Nephron (organoid): ENCODE data around the gene STAB1.
A peak's percentile ranks its signal among the peaks of the same experiment; 100 is the strongest.
"Not testable (repeated sequence)": the region's sequence is repeated elsewhere in the genome, so short reads cannot be mapped to it uniquely, and the experiment has no call there.

Experiments used
- H3K27ac Mint-ChIP-seq, 3 experiments: 2 replicates each; pipeline ENCODE4 v1.8.0; 2020; ENCODE audit warnings: mixed read lengths in 3 of 3, mild to moderate bottlenecking in 2 of 3, moderate library complexity in 1 of 3
- H3K27me3 Mint-ChIP-seq: 2 replicates; pipeline ENCODE4 v1.8.0; 2021; ENCODE audit warnings: low read depth, mild to moderate bottlenecking, moderate library complexity, mixed read lengths
- H3K36me3 Mint-ChIP-seq: 2 replicates; pipeline ENCODE4 v1.8.0; 2020; ENCODE audit warnings: low read depth, mixed read lengths
- H3K4me1 Mint-ChIP-seq: 2 replicates; pipeline ENCODE4 v1.8.0; 2020; ENCODE audit warnings: mixed read lengths
- H3K4me3 Mint-ChIP-seq, 3 experiments: 2 replicates each; pipeline ENCODE4 v1.8.0; 2020; ENCODE audit warnings: mild to moderate bottlenecking in 3 of 3, mixed read lengths in 3 of 3, moderate library complexity in 2 of 3
- H3K9me3 Mint-ChIP-seq: 2 replicates; pipeline ENCODE4 v1.8.0; 2020; ENCODE audit warnings: mixed read lengths
- TF ChIP-seq, protein P1 (sequence below), 3 experiments: fragments of 200-600 bp; sonication (generic); IDR thresholded peaks; one replicate each; pipeline ENCODE4 v1.5.0; 2021; ENCODE audit warnings: antibody characterized with exemption in 3 of 3; ENCODE audit not compliant: unreplicated experiment in 3 of 3

STAB1 gene

GRCh38 chr3:52525680-52526561 is 30.8 kb downstream of the STAB1 start:
- TF ChIP-seq, protein P1, sequence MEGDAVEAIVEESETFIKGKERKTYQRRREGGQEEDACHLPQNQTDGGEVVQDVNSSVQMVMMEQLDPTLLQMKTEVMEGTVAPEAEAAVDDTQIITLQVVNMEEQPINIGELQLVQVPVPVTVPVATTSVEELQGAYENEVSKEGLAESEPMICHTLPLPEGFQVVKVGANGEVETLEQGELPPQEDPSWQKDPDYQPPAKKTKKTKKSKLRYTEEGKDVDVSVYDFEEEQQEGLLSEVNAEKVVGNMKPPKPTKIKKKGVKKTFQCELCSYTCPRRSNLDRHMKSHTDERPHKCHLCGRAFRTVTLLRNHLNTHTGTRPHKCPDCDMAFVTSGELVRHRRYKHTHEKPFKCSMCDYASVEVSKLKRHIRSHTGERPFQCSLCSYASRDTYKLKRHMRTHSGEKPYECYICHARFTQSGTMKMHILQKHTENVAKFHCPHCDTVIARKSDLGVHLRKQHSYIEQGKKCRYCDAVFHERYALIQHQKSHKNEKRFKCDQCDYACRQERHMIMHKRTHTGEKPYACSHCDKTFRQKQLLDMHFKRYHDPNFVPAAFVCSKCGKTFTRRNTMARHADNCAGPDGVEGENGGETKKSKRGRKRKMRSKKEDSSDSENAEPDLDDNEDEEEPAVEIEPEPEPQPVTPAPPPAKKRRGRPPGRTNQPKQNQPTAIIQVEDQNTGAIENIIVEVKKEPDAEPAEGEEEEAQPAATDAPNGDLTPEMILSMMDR (IDR thresholded peaks at IDR 0.05; ENCODE audit: unreplicated experiment in 3 of 3): no peak
- no peaks in the 10 kb centered on the region for H3K9me3 Mint-ChIP-seq

GRCh38 chr3:52526671-52527038 is 31.5 kb downstream of the STAB1 start:
- peaks cover 22% of the 10 kb centered on the region for H3K4me1 Mint-ChIP-seq
- H3K27ac Mint-ChIP-seq: peak overlapping the region in 1 of 3 experiments; percentile 64
- peaks cover 37% of the 10 kb centered on the region for H3K36me3 Mint-ChIP-seq
- H3K9me3 Mint-ChIP-seq, H3K4me3 Mint-ChIP-seq, H3K27me3 Mint-ChIP-seq: not testable (repeated sequence)

More at GRCh38 chr3:52525680-52526561, 30.8 kb downstream of the STAB1 start:
- peaks cover 37% of the 10 kb centered on the region for H3K36me3 Mint-ChIP-seq
- H3K4me1 Mint-ChIP-seq: peaks cover 22% of the 10 kb centered on the region
- no peak overlapping the region for H3K4me3 Mint-ChIP-seq
- H3K27ac Mint-ChIP-seq: peak overlapping the region; percentile 20 to 65 (median 64)
- H3K27me3 Mint-ChIP-seq: peaks cover 4% of the 10 kb centered on the region

- TF ChIP-seq, protein P1 (IDR thresholded peaks at IDR 0.05; ENCODE audit: unreplicated experiment in 3 of 3): no peak
- Mint-ChIP-seq H3K36me3 (peaks cover 37% of the 10 kb centered on the region), H3K4me1 (peaks cover 22% of the 10 kb centered on the region), H3K27ac (no peak overlapping the region), H3K9me3 (no peaks in the 10 kb centered on the region), H3K27me3 (peaks cover 4% of the 10 kb centered on the region), H3K4me3 (no peak overlapping the region)
Measured at GRCh38 chr3:52527039-52527731, 32.0 kb downstream of the STAB1 start.

GRCh38 chr3:52527732-52528585 is 32.8 kb downstream of the STAB1 start:
- Mint-ChIP-seq H3K36me3 (peaks cover 37% of the 10 kb centered on the region), H3K9me3 (no peaks in the 10 kb centered on the region), H3K27ac (no peak overlapping the region), H3K4me1 (peaks cover 22% of the 10 kb centered on the region), H3K27me3 (peaks cover 4% of the 10 kb centered on the region), H3K4me3 (no peak overlapping the region)
- TF ChIP-seq, protein P1 (IDR thresholded peaks at IDR 0.05; ENCODE audit: unreplicated experiment in 3 of 3): no peak

- peaks cover 22% of the 10 kb centered on the region for H3K4me1 Mint-ChIP-seq
- H3K9me3 Mint-ChIP-seq: no peaks in the 10 kb centered on the region
- TF ChIP-seq, protein P1 (IDR thresholded peaks at IDR 0.05; ENCODE audit: unreplicated experiment in 3 of 3): no peak
- peaks cover 4% of the 10 kb centered on the region for H3K27me3 Mint-ChIP-seq
- H3K27ac Mint-ChIP-seq: no peak overlapping the region
- H3K36me3 Mint-ChIP-seq: peaks cover 37% of the 10 kb centered on the region
- no peak overlapping the region for H3K4me3 Mint-ChIP-seq
Measured at GRCh38 chr3:52528586-52529375, 33.6 kb downstream of the STAB1 start.
